ENCODE results near the gene IL12B.
A peak's percentile ranks its signal among the peaks of the same experiment; 100 is the strongest.

Gene IL12B

GRCh38 chr5:159324986-159325385 lies 5.3 kb downstream of the IL12B start:
- TF ChIP-seq POLR2AphosphoS5 (IDR thresholded peaks at IDR 0.05; ENCODE audit: low read depth, low read length) = no peak
- no peak for TF ChIP-seq POLR2A (IDR thresholded peaks at IDR 0.05; ENCODE audit: low read depth, low read length)
- TF ChIP-seq TAF1 (IDR thresholded peaks at IDR 0.05; ENCODE audit: borderline replicate concordance, low read depth, low read length) = no peak
- no peak for DNase-seq (ENCODE audit: insufficient read length)
- no peak for FAIRE-seq

- TF ChIP-seq TAF1 (IDR thresholded peaks at IDR 0.05; ENCODE audit: borderline replicate concordance, low read depth, low read length) (no peak), POLR2A (IDR thresholded peaks at IDR 0.05; ENCODE audit: low read depth, low read length) (no peak), POLR2AphosphoS5 (IDR thresholded peaks at IDR 0.05; ENCODE audit: low read depth, low read length) (no peak)
- DNase-seq (ENCODE audit: insufficient read length) (no peak), FAIRE-seq (no peak)
Observed at GRCh38 chr5:159324102-159324755, 6.1 kb downstream of the IL12B start.

GRCh38 chr5:159322180-159322579 lies 8.1 kb downstream of the IL12B start:
- DNase-seq (ENCODE audit: insufficient read length) = no peak
- no peak for FAIRE-seq
- TF ChIP-seq TAF1 (IDR thresholded peaks at IDR 0.05; ENCODE audit: borderline replicate concordance, low read depth, low read length) (no peak), POLR2A (IDR thresholded peaks at IDR 0.05; ENCODE audit: low read depth, low read length) (no peak), POLR2AphosphoS5 (IDR thresholded peaks at IDR 0.05; ENCODE audit: low read depth, low read length) (no peak)

DNA sequence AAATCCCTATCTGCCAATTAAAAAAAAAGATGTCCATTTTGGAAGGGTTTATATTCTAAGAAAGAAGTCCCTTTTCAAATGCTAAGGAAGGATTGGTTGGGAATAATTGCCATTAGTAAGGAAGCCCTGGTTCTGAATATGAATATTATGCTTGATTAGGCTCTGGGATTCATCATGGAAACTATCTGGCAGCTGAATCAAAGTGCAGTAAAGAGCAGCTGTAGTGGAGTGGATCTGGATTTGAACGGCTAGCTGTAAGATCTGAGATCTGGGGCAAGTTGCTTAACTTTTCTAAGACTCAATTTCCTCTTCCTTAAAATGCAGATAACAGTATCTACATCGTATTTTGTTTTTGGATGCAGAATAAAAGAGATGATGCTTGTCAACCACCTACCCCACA lies 10.5 kb downstream of the IL12B start:
- DNase-seq (ENCODE audit: insufficient read length) (no peak), FAIRE-seq (no peak)
- TF ChIP-seq POLR2AphosphoS5 (IDR thresholded peaks at IDR 0.05; ENCODE audit: low read depth, low read length) = no peak
- no peak for TF ChIP-seq TAF1 (IDR thresholded peaks at IDR 0.05; ENCODE audit: borderline replicate concordance, low read depth, low read length)
- no peak for TF ChIP-seq POLR2A (IDR thresholded peaks at IDR 0.05; ENCODE audit: low read depth, low read length)

DNA sequence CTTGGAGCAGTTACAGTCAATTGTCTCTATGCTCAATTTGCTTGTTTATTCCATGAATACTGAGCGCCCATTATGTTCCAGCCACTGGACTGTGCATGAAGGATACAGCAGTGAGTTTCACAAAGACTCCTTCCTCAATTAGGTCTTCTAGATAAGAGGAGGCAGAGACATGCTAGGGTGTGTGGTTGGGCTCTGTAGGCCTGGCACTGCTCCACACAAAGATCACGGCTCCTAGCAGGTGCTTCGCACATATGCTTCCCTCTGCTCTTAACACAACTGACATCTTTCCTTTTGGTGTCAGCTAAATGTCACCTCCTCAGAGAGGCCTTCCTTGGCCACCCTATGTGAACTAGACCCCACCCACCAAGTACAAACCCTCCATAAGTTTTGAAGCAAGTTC lies 10.9 kb downstream of the IL12B start:
- FAIRE-seq (no peak), DNase-seq (ENCODE audit: insufficient read length) (no peak)
- TF ChIP-seq TAF1 (IDR thresholded peaks at IDR 0.05; ENCODE audit: borderline replicate concordance, low read depth, low read length) (no peak), POLR2AphosphoS5 (IDR thresholded peaks at IDR 0.05; ENCODE audit: low read depth, low read length) (no peak), POLR2A (IDR thresholded peaks at IDR 0.05; ENCODE audit: low read depth, low read length) (no peak)

GRCh38 chr5:159318448-159318847 lies 11.8 kb downstream of the IL12B start:
- TF ChIP-seq POLR2AphosphoS5 (IDR thresholded peaks at IDR 0.05; ENCODE audit: low read depth, low read length) (no peak), TAF1 (IDR thresholded peaks at IDR 0.05; ENCODE audit: borderline replicate concordance, low read depth, low read length) (no peak), POLR2A (IDR thresholded peaks at IDR 0.05; ENCODE audit: low read depth, low read length) (no peak)
- DNase-seq (ENCODE audit: insufficient read length) (no peak), FAIRE-seq (no peak)

GRCh38 chr5:159317849-159318248 lies 12.4 kb downstream of the IL12B start:
- DNase-seq (ENCODE audit: insufficient read length) (no peak), FAIRE-seq (no peak)

GRCh38 chr5:159316519-159317383 lies 13.5 kb downstream of the IL12B start:
- TF ChIP-seq POLR2AphosphoS5 (IDR thresholded peaks at IDR 0.05; ENCODE audit: low read depth, low read length) (no peak), POLR2A (IDR thresholded peaks at IDR 0.05; ENCODE audit: low read depth, low read length) (no peak), TAF1 (IDR thresholded peaks at IDR 0.05; ENCODE audit: borderline replicate concordance, low read depth, low read length) (no peak)
- DNase-seq (ENCODE audit: insufficient read length) = no peak
- peak; percentile 84 for FAIRE-seq

More at GRCh38 chr5:159317849-159318248, 12.4 kb downstream of the IL12B start:
- no peak for TF ChIP-seq POLR2A (IDR thresholded peaks at IDR 0.05; ENCODE audit: low read depth, low read length)
- no peak for TF ChIP-seq POLR2AphosphoS5 (IDR thresholded peaks at IDR 0.05; ENCODE audit: low read depth, low read length)
- TF ChIP-seq TAF1 (IDR thresholded peaks at IDR 0.05; ENCODE audit: borderline replicate concordance, low read depth, low read length) = no peak

GRCh38 chr5:159313197-159313596 lies 17.1 kb downstream of the IL12B start:
- FAIRE-seq (no peak), DNase-seq (ENCODE audit: insufficient read length) (no peak)

GRCh38 chr5:159311063-159311462 lies 19.2 kb downstream of the IL12B start:
- FAIRE-seq = no peak
- no peak for DNase-seq (ENCODE audit: insufficient read length)
- no peak for TF ChIP-seq TAF1 (IDR thresholded peaks at IDR 0.05; ENCODE audit: borderline replicate concordance, low read depth, low read length)
- TF ChIP-seq POLR2A (IDR thresholded peaks at IDR 0.05; ENCODE audit: low read depth, low read length) = no peak
- TF ChIP-seq POLR2AphosphoS5 (IDR thresholded peaks at IDR 0.05; ENCODE audit: low read depth, low read length) = no peak

More at GRCh38 chr5:159313197-159313596, 17.1 kb downstream of the IL12B start:
- TF ChIP-seq POLR2AphosphoS5 (IDR thresholded peaks at IDR 0.05; ENCODE audit: low read depth, low read length) = no peak
- no peak for TF ChIP-seq POLR2A (IDR thresholded peaks at IDR 0.05; ENCODE audit: low read depth, low read length)
- no peak for TF ChIP-seq TAF1 (IDR thresholded peaks at IDR 0.05; ENCODE audit: borderline replicate concordance, low read depth, low read length)

DNA sequence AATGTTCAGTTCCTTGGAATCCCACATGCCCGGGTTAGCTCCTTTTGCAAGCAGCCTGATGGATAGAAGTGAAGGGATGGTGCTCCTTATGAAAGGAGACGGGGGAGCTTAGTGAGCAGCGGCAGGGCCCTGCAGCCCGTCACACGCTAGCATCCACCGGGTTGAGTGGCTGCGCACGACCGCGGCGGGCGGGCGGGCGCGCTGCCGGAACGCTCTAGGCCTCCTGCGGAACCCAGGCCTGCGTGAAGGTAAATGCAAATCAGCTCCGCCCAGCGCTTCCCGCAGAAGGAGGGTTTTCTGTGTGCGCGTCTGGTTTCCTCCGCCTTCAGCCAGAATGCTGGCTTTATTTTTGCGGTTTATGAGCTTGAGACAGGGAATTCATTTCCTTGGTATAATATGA lies 19.8 kb downstream of the IL12B start:
- no peak for FAIRE-seq
- no peak for DNase-seq (ENCODE audit: insufficient read length)
- no peak for TF ChIP-seq POLR2A (IDR thresholded peaks at IDR 0.05; ENCODE audit: low read depth, low read length)
- no peak for TF ChIP-seq TAF1 (IDR thresholded peaks at IDR 0.05; ENCODE audit: borderline replicate concordance, low read depth, low read length)
- TF ChIP-seq POLR2AphosphoS5 (IDR thresholded peaks at IDR 0.05; ENCODE audit: low read depth, low read length) = no peak
